GM18511 (cell line): ENCODE results near the gene SPOCK1.

Experiments used
- ATAC-seq: cut with Tn5 transposase; IDR thresholded peaks from one replicate; pipeline ENCODE4 v1.9.1; 2021; ENCODE audit warnings: mild to moderate bottlenecking, moderate library complexity; ENCODE audit not compliant: unreplicated experiment

The SPOCK1 gene

DNA sequence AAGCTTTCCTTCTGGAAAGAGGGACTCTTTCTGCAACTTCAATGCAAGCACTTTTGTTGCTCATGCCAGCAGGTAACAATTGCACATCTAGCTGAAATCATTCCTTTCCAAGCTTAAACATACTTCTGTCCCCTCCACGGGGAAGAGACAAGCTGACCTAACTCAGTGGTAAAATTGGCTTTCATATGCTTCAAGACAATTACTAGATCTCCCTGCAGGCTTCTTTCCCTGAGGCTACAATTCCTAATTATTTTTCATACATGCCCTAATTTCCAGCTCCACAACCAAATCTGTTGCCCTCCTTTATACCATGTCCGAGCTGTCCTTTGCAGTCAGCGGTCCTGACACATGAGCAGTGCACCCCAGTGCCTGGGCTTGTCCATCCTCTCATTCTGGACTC, 324.9 kb downstream of the SPOCK1 start:
- ATAC-seq = no peak

- no peak for ATAC-seq
Measured at GRCh38 chr5:137172258-137172657, 326.9 kb downstream of the SPOCK1 start.

- ATAC-seq = no peak
Measured at GRCh38 chr5:137167187-137167586, 331.9 kb downstream of the SPOCK1 start.

DNA sequence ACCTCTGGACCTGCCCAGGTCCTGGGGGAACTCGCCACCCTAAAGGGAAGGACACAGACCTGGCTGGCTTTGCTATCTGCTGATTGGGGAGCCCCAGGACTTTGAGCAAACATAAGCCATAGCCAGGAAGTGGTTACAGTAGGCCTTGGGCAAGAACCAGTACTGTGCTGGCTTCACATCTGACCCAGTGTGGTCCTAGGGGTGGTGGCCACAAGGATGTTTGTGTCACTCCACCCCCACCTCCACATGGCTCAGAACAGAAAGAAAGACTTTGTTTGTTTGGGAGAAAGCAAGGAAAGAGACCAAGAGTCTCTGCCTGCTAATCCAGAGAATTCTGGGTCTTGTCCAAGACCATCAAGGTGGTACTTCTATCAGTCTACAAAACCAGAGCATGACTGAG, 334.2 kb downstream of the SPOCK1 start:
- ATAC-seq = no peak

- no peak for ATAC-seq
Measured at GRCh38 chr5:137164536-137164935, 334.6 kb downstream of the SPOCK1 start.

- no peak for ATAC-seq
Measured at GRCh38 chr5:137158691-137159090, 340.4 kb downstream of the SPOCK1 start.

GRCh38 chr5:137156180-137156579, 342.9 kb downstream of the SPOCK1 start:
- ATAC-seq = no peak

DNA sequence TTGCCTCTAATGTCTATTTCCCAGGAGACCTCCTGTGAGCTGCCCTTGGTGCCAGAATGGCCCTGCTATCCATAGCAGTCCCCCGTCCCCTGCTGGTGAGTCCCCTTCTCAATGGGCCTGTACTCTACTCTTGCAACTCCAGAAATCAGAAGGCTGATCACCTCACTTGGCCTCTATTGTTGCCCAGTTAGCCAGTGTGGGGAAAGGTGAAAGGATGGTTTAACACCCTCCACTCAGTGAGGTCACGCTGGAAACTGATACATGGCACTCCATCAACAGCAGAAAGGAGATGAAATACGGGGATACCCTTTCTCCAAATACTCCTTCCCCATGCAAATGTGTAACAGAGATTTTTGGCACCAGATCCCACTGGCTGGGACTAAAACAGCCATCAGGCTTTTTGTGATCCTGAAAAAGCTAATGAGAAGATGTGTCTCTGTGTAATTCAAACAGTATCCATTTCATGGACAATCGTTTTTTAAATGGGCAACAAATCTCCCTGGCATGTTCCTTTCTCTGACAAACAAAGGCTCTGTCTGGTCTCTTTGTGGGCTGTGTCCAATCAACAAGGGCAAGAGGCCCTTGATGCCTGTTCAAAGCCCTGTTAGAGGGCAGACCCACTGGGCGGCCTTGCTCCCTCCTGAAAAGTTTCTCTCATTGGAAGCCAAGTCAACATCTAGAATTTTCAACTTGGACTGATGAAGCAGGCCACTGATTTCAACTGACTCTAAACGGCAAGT, 343.7 kb downstream of the SPOCK1 start:
- ATAC-seq = no peak

- ATAC-seq = no peak
Measured at GRCh38 chr5:137152616-137153015, 346.5 kb downstream of the SPOCK1 start.

DNA sequence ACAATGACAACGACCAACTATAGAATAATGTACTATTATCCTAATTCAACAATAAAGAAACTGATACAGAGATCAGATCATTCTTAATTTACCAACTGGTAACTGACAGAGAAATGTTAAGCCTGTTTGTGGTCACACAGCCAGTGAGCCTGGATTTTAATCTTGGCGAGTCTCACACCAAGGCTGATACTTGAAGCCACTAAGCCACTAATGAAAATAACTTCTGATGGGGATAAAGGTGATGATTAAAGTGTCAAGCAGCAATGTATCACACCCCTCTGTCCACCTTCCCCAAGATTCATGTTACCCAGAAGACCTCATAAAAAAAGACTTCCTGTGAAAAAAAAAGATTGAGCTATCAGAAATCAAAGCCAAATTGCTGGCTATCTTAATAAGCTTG, 350.5 kb downstream of the SPOCK1 start:
- no peak for ATAC-seq

DNA sequence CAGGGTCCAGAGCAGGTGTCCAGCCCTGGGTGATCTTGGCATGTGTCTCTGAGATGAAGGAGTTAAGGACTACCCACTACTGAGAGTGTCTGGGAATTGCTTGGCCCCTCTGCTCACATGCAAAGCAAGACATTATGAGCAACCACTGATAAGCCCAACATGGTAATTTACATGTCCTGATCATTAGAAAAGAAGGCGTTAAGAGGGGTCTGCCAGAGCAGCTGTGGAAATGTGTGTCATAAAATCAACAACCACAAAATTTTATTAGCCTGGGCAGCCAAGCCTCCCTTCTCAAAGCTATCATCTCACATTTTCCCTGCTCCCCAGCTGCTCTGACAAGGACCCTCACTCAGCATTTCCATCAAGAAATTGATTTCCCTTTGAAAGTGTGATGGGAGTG, 351.0 kb downstream of the SPOCK1 start:
- ATAC-seq = no peak

- no peak for ATAC-seq
Measured at GRCh38 chr5:137147346-137147745, 351.8 kb downstream of the SPOCK1 start.

GRCh38 chr5:137146402-137146890, 352.7 kb downstream of the SPOCK1 start:
- ATAC-seq = no peak

- ATAC-seq = no peak
Measured at GRCh38 chr5:137145721-137146120, 353.4 kb downstream of the SPOCK1 start.

DNA sequence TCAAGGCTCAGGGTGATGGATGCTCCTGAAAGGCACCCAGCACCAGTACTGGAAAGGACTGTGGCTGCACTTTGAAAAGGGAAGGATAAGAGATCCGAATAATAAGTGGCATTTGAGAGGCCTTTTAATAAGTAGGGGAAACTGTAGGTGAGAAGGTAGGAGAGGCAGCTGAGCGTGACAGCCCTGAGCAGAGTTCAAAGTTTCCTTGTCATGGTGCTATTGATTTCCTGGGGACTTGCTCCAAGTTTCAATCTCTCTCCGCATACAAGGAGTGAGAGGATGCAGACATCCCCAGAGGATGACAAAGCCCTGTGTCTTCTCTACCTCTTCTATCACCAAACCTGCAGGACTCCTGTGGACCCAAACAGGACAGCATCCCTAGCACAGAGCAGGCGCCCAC, 354.5 kb downstream of the SPOCK1 start:
- ATAC-seq = no peak

DNA sequence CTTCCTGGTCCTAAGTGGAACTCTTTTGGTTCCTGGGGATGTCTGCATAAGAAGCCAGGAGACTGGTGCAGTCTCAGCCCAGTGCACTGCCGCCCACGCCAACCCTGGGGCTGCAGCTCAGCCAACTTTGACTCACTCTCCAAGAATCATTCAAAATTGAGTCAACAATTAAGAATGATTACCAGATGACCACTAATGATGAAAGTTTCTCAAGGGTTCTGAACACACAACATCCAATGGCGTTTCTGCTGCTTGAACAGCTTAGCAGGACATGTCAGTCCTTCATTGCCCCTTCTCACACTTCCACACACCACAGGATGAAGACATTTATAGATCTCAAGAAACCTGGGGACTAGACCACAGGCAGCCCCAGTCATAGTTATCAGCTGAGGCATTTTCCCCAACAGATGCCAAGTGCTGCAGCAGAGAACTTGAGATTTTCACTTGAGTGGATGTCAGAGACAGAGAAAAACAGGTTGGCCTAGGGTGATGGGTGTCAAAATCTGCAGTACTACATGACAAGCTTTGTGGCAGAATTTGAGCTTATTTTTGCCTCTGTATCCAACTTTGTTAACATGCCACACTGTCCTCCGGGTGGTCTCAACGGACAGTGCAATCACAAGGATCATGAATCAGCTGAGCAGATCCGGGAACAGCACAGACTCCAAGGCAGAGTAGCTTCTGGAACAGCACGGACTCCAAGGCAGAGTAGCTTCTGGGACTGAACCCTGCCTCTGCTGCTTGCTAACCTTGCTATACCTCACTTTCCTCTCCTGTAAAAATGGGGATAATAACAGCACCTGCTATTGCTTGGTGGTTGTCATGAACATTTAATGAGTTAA, 356.1 kb downstream of the SPOCK1 start:
- peak; percentile 84 for ATAC-seq

GRCh38 chr5:137142346-137142745, 356.8 kb downstream of the SPOCK1 start:
- peak; percentile 51 for ATAC-seq

DNA sequence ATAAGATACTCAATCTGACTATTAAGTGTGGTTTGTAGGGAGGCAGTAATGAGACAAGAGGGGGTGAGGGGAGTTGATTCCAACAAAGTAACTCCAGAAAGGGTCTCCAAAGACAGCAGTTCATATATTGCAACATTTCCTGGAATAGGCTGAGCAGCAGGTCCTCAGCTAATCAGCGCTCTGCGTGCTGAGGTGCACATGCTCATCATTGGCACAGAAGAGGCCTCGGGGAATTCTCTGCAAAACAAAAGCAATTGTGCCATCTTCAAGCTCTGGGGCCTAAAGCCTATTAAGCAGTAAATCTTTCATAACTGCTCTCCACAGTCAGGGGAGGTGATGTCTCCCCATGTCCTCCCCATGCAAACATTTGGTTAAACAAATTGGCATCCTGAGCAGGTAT, 357.3 kb downstream of the SPOCK1 start:
- no peak for ATAC-seq

DNA sequence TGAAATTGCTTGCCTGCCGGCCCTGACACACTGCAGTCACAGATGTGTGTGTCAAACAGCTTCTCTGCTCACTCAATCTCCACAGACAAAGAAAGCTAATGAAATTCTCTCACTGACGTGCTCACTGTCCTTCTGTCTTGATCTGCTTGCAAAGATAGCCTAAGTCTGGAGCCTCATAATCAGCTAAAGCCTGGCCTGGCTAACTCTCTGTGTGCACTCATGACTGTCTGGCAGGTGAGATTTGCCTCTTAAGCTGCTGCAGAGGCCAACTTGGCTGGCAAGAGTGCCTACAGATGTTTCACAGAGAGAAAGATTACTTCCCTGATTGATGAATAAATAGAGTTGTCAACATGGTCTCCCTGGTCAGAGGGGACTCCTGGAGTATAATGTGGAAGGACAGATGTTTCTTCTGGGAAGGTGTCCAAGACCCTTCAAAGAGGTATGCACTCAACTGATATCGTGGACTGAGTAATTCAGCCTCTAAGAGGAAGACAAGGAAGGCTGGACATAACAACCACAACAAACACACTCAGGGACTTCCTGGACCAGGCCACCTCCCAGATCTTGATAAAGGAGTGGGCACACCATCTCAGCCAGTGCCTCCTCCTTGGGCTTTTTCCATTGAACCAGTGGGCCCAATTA, 362.0 kb downstream of the SPOCK1 start:
- ATAC-seq = no peak

DNA sequence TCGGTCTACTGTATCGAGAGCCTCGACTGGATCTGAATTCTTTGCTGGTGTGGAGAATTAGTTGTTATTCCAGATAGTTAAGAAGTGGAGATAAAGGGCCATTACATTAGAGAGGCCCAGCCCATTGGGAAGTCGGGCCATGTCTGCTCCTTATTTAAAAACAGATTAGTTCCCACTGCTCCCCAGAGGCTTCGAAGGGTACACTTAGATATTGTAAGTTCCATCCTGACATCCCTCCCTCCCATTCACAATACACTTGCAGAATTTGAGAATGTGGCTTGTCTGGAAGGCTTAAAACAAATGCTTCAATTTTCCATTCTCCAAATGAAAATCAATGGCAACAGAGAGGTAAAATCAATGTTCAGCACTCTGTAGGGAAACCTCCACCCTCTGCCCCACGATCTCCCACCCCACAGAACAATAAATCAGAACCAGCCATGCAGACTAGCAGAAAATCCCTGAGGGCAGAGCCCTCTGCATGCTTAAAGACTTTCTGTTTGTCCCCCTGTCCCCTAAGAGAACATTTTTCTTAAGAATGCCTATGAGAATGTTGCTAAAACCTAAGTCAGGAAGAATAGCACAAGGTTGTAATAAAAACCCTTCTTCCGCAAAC, 364.1 kb downstream of the SPOCK1 start:
- ATAC-seq = no peak
